Stomach (tissue), 9 donors: ENCODE data around the gene GPRIN1. TPM values are rescaled to one million over a fixed set of nuclear protein-coding genes. Genes with fewer than 3 reads are reported as not detected.

Experiments used
- DNase-seq, 2 donors: peaks; one replicate each; pipeline versions ENCODE4 v3.0.0 to v3.0.0-alpha.2; 2013 to 2019
- H3K27ac ChIP-seq, 5 donors: fragments of 200-600 bp in 4 of 5; sonication (generic) in 4 of 5; one replicate each; pipeline ENCODE4 v1.5.1; 2013 to 2019; ENCODE audit warnings: mild to moderate bottlenecking in 1 of 5, moderate library complexity in 1 of 5
- H3K27me3 ChIP-seq, 3 donors: fragments of 200-600 bp; sonication (generic); one replicate each; pipeline ENCODE4 v1.5.1; 2017 to 2019; ENCODE audit warnings: mixed run types in 1 of 3
- H3K36me3 ChIP-seq, 4 donors: fragments of 200-600 bp; sonication (generic); 1 replicate in 3 of 4; 2 replicates in 1 of 4; pipeline ENCODE4 v1.5.1; 2016 to 2019
- H3K4me1 ChIP-seq, 4 donors: fragments of 200-600 bp; sonication (generic); one replicate each; pipeline ENCODE4 v1.5.1; 2016 to 2019
- H3K4me3 ChIP-seq, 4 donors: fragments of 200-600 bp; sonication (generic) in 3 of 4; one replicate each; pipeline ENCODE4 v1.5.1; 2016 to 2019; ENCODE audit warnings: mild to moderate bottlenecking in 1 of 4
- H3K9me3 ChIP-seq, 4 donors: fragments of 200-600 bp; sonication (generic); one replicate each; pipeline ENCODE4 v1.5.1; 2016 to 2019
- CTCF ChIP-seq, 7 experiments: fragments of 450-650 bp in 4 of 7; fragments of 200-600 bp in 3 of 7; sonication (generic) in 3 of 7; IDR thresholded peaks; one replicate each; pipeline ENCODE4 v1.5.1; 2016 to 2019; ENCODE audit warnings: antibody characterized with exemption in 7 of 7, control low read depth in 2 of 7, mild to moderate bottlenecking in 1 of 7
- EP300 ChIP-seq: sonication (generic); formaldehyde crosslinking; IDR thresholded peaks from one replicate; pipeline ENCODE4 v1.6.1; 2017; ENCODE audit warnings: antibody characterized with exemption
- POLR2A ChIP-seq, 4 donors: fragments of 450-650 bp; IDR thresholded peaks; one replicate each; pipeline ENCODE4 v1.6.1; 2016; ENCODE audit warnings: antibody characterized with exemption in 4 of 4, control low read depth in 2 of 4, mild to moderate bottlenecking in 1 of 4, moderate library complexity in 1 of 4
- POLR2AphosphoS5 ChIP-seq, 3 donors: sonication (generic); formaldehyde crosslinking; IDR thresholded peaks; one replicate each; pipeline ENCODE4 v1.6.1; 2016; ENCODE audit warnings: antibody characterized with exemption in 3 of 3
- WGBS, 5 donors: extraction: QIAGEN DNeasy Blood & Tissue Kit in 3 of 5; methylation state at CpG; one replicate each; pipeline versions ENCODE4 v1.1.5 to v1.1.7; 2013 to 2018; 5-methylcytosine and 5-hydroxymethylcytosine counted together
- intact Hi-C: fragments of 100-400 bp; cut with DNase I; formaldehyde crosslinking; loops from one replicate; pipeline ENCODE4 v1.15.1; 2023; ENCODE audit warnings: low total_unique reads
- polyA plus RNA-seq, 3 donors: library from polyadenylated mRNA; stranded (reverse); fragments of 200-250 nt; gene quantifications; one replicate each; pipeline ENCODE4 v1.2.3, GENCODE V29; 2013
- total RNA-seq, 5 donors: library from RNA; depleted of rRNA; stranded (reverse); fragments of >200 nt; gene quantifications; one replicate each; pipeline versions ENCODE4 v1.1.0 to v1.2.3, GENCODE V29; 2014 to 2016
- donor health status: healthy with polysubstance abuse.
- donor health status: Bipolar disorder and iron deficiency.
- donor health status: healthy.

The GPRIN1 gene
- total and polyA plus RNA-seq, 8 donors = 0.30 to 1.4 (median 0.59) TPM; not detected in 2

GRCh38 chr5:176642675-176643490, 32.9 kb upstream of the GPRIN1 start:
- no peaks in the 10 kb centered on the region for H3K9me3 ChIP-seq
- intact Hi-C loops = no loop called here
- 47 to 63% (median 53%) methylated on average over 8 to 15 of the region's 15 CpGs for WGBS, 5 donors
- no peak for TF ChIP-seq POLR2A (IDR thresholded peaks at IDR 0.05)
- no peak for TF ChIP-seq POLR2AphosphoS5 (IDR thresholded peaks at IDR 0.05)
- TF ChIP-seq CTCF (IDR thresholded peaks at IDR 0.05) = no peak
- no peak for TF ChIP-seq EP300
- DNase-seq = no peak
- H3K27me3 ChIP-seq = no peaks in the 10 kb centered on the region
- H3K4me1 ChIP-seq = peaks cover 2 to 12% (median 10%) of the 10 kb centered on the region in 4 donors
- H3K27ac ChIP-seq = no peak overlapping the region
- no peak overlapping the region for H3K4me3 ChIP-seq
- H3K36me3 ChIP-seq = no peaks in the 10 kb centered on the region

GRCh38 chr5:176640616-176641015, 30.7 kb upstream of the GPRIN1 start:
- no peak overlapping the region for H3K27ac ChIP-seq
- WGBS, 5 donors = 62 to 70% (median 69%) methylated on average over 4 of the region's 4 CpGs
- H3K4me3 ChIP-seq = no peak overlapping the region
- intact Hi-C loops = no loop called here
- TF ChIP-seq EP300 (no peak), CTCF (IDR thresholded peaks at IDR 0.05) (no peak), POLR2AphosphoS5 (IDR thresholded peaks at IDR 0.05) (no peak), POLR2A (IDR thresholded peaks at IDR 0.05) (no peak)
- no peaks in the 10 kb centered on the region for H3K4me1 ChIP-seq
- no peaks in the 10 kb centered on the region for H3K9me3 ChIP-seq
- H3K27me3 ChIP-seq = peaks cover 0 to 16% (median 0%) of the 10 kb centered on the region in 3 donors
- no peak for DNase-seq
- H3K36me3 ChIP-seq = no peaks in the 10 kb centered on the region

GRCh38 chr5:176639981-176640380, 30.0 kb upstream of the GPRIN1 start:
- no peak overlapping the region for H3K27ac ChIP-seq
- no peaks in the 10 kb centered on the region for H3K9me3 ChIP-seq
- no peaks in the 10 kb centered on the region for H3K36me3 ChIP-seq
- H3K4me3 ChIP-seq = no peak overlapping the region
- DNase-seq = no peak
- peaks cover 0 to 22% (median 6%) of the 10 kb centered on the region in 3 donors for H3K27me3 ChIP-seq
- no peaks in the 10 kb centered on the region for H3K4me1 ChIP-seq
- 47 to 65% (median 56%) methylated on average over 4 of the region's 4 CpGs for WGBS, 5 donors
- TF ChIP-seq CTCF (IDR thresholded peaks at IDR 0.05) = no peak
- TF ChIP-seq EP300 = no peak
- TF ChIP-seq POLR2AphosphoS5 (IDR thresholded peaks at IDR 0.05) = no peak
- no peak for TF ChIP-seq POLR2A (IDR thresholded peaks at IDR 0.05)
- intact Hi-C loops = no loop called here

- Histone ChIP-seq H3K9me3 (no peaks in the 10 kb centered on the region), H3K4me3 (no peak overlapping the region), H3K4me1 (no peaks in the 10 kb centered on the region), H3K27me3 (peaks cover 0 to 27% (median 10%) of the 10 kb centered on the region in 3 donors), H3K27ac (no peak overlapping the region), H3K36me3 (no peaks in the 10 kb centered on the region)
- intact Hi-C loops = no loop called here
- TF ChIP-seq EP300 = no peak
- no peak for TF ChIP-seq CTCF (IDR thresholded peaks at IDR 0.05)
- no peak for TF ChIP-seq POLR2AphosphoS5 (IDR thresholded peaks at IDR 0.05)
- no peak for TF ChIP-seq POLR2A (IDR thresholded peaks at IDR 0.05)
- WGBS, 5 donors = 42 to 76% (median 65%) methylated on average over 3 to 4 of the region's 4 CpGs
- no peak for DNase-seq
Observed at GRCh38 chr5:176639208-176639607, 29.3 kb upstream of the GPRIN1 start.
